Neural cell (in vitro differentiated cells): ENCODE results near the gene MCM7. TPM values are rescaled to one million over a fixed set of nuclear protein-coding genes. Genes with fewer than 3 reads are reported as not detected.

Source experiments
- H2AFZ ChIP-seq: fragments of 200-600, 300-800 bp; sonication (generic), shearing (Covaris generic); 2 replicates; pipeline ENCODE4 v1.6.0; 2014; ENCODE audit warnings: low read depth, mild to moderate bottlenecking, antibody characterized with exemption, low read length, moderate library complexity
- H3F3A ChIP-seq: fragments of 200-600 bp; shearing (Covaris generic); 2 replicates; pipeline ENCODE4 v1.6.1; 2016; ENCODE audit warnings: mild to moderate bottlenecking, moderate library complexity, mixed read lengths, antibody characterized with exemption, low read length; ENCODE audit not compliant: insufficient read depth, poor library complexity, severe bottlenecking
- H3K27ac ChIP-seq: fragments of 200-600, 300-800 bp; sonication (generic), shearing (Covaris generic); 2 replicates; pipeline ENCODE4 v1.5.1; 2014; ENCODE audit warnings: mild to moderate bottlenecking, low read length, moderate library complexity
- H3K27me3 ChIP-seq: fragments of 300-800, 200-600 bp; sonication (generic), shearing (Covaris generic); 2 replicates; pipeline ENCODE4 v1.6.0; 2014; ENCODE audit warnings: mild to moderate bottlenecking, low read depth, low read length, moderate library complexity; ENCODE audit not compliant: insufficient read depth
- H3K36me3 ChIP-seq: fragments of 300-800, 200-600 bp; sonication (generic), shearing (Covaris generic); 2 replicates; pipeline ENCODE4 v1.5.1; 2014; ENCODE audit warnings: mild to moderate bottlenecking, antibody characterized with exemption, low read length, moderate library complexity; ENCODE audit not compliant: insufficient read depth
- H3K4me2 ChIP-seq: fragments of 300-800, 200-600 bp; sonication (generic), shearing (Covaris generic); 2 replicates; pipeline ENCODE4 v1.6.0; 2014; ENCODE audit warnings: mild to moderate bottlenecking, low read length
- H3K4me3 ChIP-seq: fragments of 300-800, 200-600 bp; sonication (generic), shearing (Covaris generic); 2 replicates; pipeline ENCODE4 v1.5.1; 2014; ENCODE audit warnings: mild to moderate bottlenecking, low read length, moderate library complexity
- H3K79me2 ChIP-seq: fragments of 200-600 bp; shearing (Covaris generic); replicated peaks from 2 replicates; pipeline ENCODE4 v1.6.0; 2014; ENCODE audit warnings: mild to moderate bottlenecking, low read length, moderate library complexity; ENCODE audit not compliant: insufficient read depth
- H3K9ac ChIP-seq: fragments of 300-800, 200-600 bp; sonication (generic), shearing (Covaris generic); 2 replicates; pipeline ENCODE4 v1.6.1; 2016; ENCODE audit warnings: mild to moderate bottlenecking, low read length, mixed read lengths
- H3K9me2 ChIP-seq: fragments of 200-600 bp; shearing (Covaris generic); 2 replicates; pipeline ENCODE4 v1.6.1; 2016; ENCODE audit warnings: mild to moderate bottlenecking, low read length, mixed read lengths; ENCODE audit not compliant: insufficient read depth
- H3K9me3 ChIP-seq: fragments of 200-600, 300-800 bp; sonication (generic), shearing (Covaris generic); 2 replicates; pipeline ENCODE4 v1.6.1; 2016; ENCODE audit warnings: mild to moderate bottlenecking, mixed run types, low read length, moderate library complexity, mixed read lengths
- H4K20me1 ChIP-seq: fragments of 200-600 bp; shearing (Covaris generic); 2 replicates; pipeline ENCODE4 v1.6.1; 2016; ENCODE audit warnings: mild to moderate bottlenecking, mixed run types; ENCODE audit not compliant: insufficient read depth
- EP300 ChIP-seq: fragments of 450-650 bp; conservative IDR thresholded peaks from 2 replicates; pipeline ENCODE4 v1.6.1; 2014; ENCODE audit warnings: antibody characterized with exemption, mild to moderate bottlenecking, moderate library complexity; ENCODE audit not compliant: poor library complexity, severe bottlenecking
- EZH2 ChIP-seq: fragments of 200-600, 300-800 bp; shearing (Covaris generic), sonication (generic); IDR thresholded peaks from 2 replicates; pipeline ENCODE4 v1.6.1; 2014; ENCODE audit warnings: antibody characterized with exemption, low read length, borderline replicate concordance, mild to moderate bottlenecking; ENCODE audit not compliant: insufficient read depth, poor library complexity, severe bottlenecking
- MXI1 ChIP-seq: fragments of 450-650 bp; conservative IDR thresholded peaks from 2 replicates; pipeline ENCODE4 v1.6.1; 2014; ENCODE audit warnings: antibody characterized with exemption, mild to moderate bottlenecking; ENCODE audit not compliant: poor library complexity, severe bottlenecking
- POLR2AphosphoS5 ChIP-seq: IDR thresholded peaks from 2 replicates; pipeline ENCODE4 v1.6.1; 2012
- RAD21 ChIP-seq: fragments of 450-650 bp; conservative IDR thresholded peaks from 2 replicates; pipeline ENCODE4 v1.6.1; 2014; ENCODE audit warnings: antibody characterized with exemption, mild to moderate bottlenecking, moderate library complexity
- SMC3 ChIP-seq: fragments of 450-650 bp; conservative IDR thresholded peaks from 2 replicates; pipeline ENCODE4 v1.6.1; 2014; ENCODE audit warnings: antibody characterized with exemption, mild to moderate bottlenecking, moderate library complexity; ENCODE audit not compliant: poor library complexity
- TAF1 ChIP-seq: IDR thresholded peaks from 2 replicates; pipeline ENCODE4 v1.6.1; 2012; ENCODE audit warnings: low read depth
- polyA plus RNA-seq: library from polyadenylated mRNA; depleted of rRNA; stranded (reverse); fragments of >200 nt; gene quantifications from 2 replicates; pipeline ENCODE4 v1.2.3, GENCODE V29; 2014
- TF ChIP-seq, protein P1 (sequence below): fragments of 450-650 bp; IDR thresholded peaks from 2 replicates; pipeline ENCODE4 v1.5.1; 2014; ENCODE audit warnings: antibody characterized with exemption, mild to moderate bottlenecking, moderate library complexity; ENCODE audit not compliant: poor library complexity, severe bottlenecking
- TF ChIP-seq, protein P2 (sequence below): IDR thresholded peaks from 2 replicates; pipeline ENCODE4 v1.6.1; 2012; ENCODE audit warnings: borderline replicate concordance

The MCM7 gene
- polyA plus RNA-seq, 1 donor from 2014 or later, result 146 TPM

DNA sequence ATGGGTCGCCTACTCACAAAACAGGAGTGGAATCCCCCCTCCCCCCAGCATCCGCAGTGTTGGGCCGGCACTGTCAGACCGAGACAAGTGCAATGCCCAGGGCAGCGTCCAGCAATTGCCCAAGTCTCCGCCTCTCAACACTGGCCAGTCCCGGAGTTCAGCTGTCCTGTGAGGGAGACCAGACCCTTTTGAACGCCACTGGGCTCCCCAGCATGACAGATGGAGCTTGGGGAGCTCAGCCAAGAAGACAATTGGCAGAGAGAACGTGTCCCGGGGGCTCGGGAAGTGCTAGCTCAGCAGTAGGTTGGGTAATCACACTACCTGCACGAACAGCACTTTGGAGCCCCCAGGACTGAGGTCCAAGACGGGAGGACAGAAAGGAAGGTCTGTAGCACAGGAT is 7.7 kb downstream of the MCM7 start:
- TF ChIP-seq, protein P1, sequence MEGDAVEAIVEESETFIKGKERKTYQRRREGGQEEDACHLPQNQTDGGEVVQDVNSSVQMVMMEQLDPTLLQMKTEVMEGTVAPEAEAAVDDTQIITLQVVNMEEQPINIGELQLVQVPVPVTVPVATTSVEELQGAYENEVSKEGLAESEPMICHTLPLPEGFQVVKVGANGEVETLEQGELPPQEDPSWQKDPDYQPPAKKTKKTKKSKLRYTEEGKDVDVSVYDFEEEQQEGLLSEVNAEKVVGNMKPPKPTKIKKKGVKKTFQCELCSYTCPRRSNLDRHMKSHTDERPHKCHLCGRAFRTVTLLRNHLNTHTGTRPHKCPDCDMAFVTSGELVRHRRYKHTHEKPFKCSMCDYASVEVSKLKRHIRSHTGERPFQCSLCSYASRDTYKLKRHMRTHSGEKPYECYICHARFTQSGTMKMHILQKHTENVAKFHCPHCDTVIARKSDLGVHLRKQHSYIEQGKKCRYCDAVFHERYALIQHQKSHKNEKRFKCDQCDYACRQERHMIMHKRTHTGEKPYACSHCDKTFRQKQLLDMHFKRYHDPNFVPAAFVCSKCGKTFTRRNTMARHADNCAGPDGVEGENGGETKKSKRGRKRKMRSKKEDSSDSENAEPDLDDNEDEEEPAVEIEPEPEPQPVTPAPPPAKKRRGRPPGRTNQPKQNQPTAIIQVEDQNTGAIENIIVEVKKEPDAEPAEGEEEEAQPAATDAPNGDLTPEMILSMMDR, result no peak
- no peak overlapping the region for H3K9ac ChIP-seq
- peaks cover 8% of the 10 kb centered on the region for H3K36me3 ChIP-seq
- H3K79me2 ChIP-seq, result peaks cover 11% of the 10 kb centered on the region
- no peaks in the 10 kb centered on the region for H3F3A ChIP-seq
- no peak overlapping the region for H2AFZ ChIP-seq
- H3K4me3 ChIP-seq, result no peak overlapping the region
- H3K27ac ChIP-seq, result no peak overlapping the region
- no peaks in the 10 kb centered on the region for H3K27me3 ChIP-seq
- H3K9me3 ChIP-seq, result no peaks in the 10 kb centered on the region
- H3K9me2 ChIP-seq, result no peaks in the 10 kb centered on the region
- no peak overlapping the region for H3K4me2 ChIP-seq
- no peaks in the 10 kb centered on the region for H4K20me1 ChIP-seq

DNA sequence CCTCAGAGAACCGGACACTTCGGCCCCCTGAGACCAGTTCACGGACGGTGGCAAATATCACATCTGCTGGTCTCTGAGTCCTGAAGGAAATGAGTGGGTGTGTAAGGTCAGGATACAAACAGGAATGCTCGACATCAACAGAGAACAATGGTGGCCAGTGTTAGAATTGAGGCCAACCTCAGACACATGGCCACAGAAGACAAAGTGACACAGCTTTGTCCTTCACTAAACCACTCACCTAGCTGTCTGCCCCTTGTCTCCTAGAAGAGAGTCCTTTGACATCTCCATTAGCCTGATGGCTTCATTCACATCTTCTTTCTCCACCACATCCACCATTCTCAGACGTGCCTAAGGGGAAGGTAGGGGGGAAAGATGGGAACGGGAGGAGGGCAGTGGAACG is 8.1 kb downstream of the MCM7 start:
- H3K27ac ChIP-seq, result no peak overlapping the region

More for the DNA sequence above, 8.1 kb downstream of the MCM7 start:
- H3F3A ChIP-seq, result no peaks in the 10 kb centered on the region
- peaks cover 8% of the 10 kb centered on the region for H3K79me2 ChIP-seq
- no peak for TF ChIP-seq SMC3
- TF ChIP-seq TAF1, result no peak
- TF ChIP-seq MXI1, result no peak
- TF ChIP-seq, protein P1, result no peak
- TF ChIP-seq, protein P2, sequence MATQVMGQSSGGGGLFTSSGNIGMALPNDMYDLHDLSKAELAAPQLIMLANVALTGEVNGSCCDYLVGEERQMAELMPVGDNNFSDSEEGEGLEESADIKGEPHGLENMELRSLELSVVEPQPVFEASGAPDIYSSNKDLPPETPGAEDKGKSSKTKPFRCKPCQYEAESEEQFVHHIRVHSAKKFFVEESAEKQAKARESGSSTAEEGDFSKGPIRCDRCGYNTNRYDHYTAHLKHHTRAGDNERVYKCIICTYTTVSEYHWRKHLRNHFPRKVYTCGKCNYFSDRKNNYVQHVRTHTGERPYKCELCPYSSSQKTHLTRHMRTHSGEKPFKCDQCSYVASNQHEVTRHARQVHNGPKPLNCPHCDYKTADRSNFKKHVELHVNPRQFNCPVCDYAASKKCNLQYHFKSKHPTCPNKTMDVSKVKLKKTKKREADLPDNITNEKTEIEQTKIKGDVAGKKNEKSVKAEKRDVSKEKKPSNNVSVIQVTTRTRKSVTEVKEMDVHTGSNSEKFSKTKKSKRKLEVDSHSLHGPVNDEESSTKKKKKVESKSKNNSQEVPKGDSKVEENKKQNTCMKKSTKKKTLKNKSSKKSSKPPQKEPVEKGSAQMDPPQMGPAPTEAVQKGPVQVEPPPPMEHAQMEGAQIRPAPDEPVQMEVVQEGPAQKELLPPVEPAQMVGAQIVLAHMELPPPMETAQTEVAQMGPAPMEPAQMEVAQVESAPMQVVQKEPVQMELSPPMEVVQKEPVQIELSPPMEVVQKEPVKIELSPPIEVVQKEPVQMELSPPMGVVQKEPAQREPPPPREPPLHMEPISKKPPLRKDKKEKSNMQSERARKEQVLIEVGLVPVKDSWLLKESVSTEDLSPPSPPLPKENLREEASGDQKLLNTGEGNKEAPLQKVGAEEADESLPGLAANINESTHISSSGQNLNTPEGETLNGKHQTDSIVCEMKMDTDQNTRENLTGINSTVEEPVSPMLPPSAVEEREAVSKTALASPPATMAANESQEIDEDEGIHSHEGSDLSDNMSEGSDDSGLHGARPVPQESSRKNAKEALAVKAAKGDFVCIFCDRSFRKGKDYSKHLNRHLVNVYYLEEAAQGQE, result no peak
- no peak for TF ChIP-seq POLR2AphosphoS5
- no peak for TF ChIP-seq RAD21
- TF ChIP-seq EZH2, result no peak
- TF ChIP-seq EP300, result no peak
- H3K9me3 ChIP-seq, result no peaks in the 10 kb centered on the region
- H3K27me3 ChIP-seq, result no peaks in the 10 kb centered on the region
- no peaks in the 10 kb centered on the region for H4K20me1 ChIP-seq
- no peaks in the 10 kb centered on the region for H3K9me2 ChIP-seq
- H2AFZ ChIP-seq, result no peak overlapping the region
- peaks cover 6% of the 10 kb centered on the region for H3K36me3 ChIP-seq
- no peak overlapping the region for H3K4me2 ChIP-seq
- no peak overlapping the region for H3K9ac ChIP-seq
- H3K4me3 ChIP-seq, result no peak overlapping the region
